Stimulated activated naive CD4-positive, alpha-beta T cell (primary cell): ENCODE measurements around the gene GFRA1.

Experiments
- DNase-seq, 6 experiments: peaks; one replicate each; lab custom pipeline; 2025; lab: John Stamatoyannopoulos, UW

Gene GFRA1, protein sequence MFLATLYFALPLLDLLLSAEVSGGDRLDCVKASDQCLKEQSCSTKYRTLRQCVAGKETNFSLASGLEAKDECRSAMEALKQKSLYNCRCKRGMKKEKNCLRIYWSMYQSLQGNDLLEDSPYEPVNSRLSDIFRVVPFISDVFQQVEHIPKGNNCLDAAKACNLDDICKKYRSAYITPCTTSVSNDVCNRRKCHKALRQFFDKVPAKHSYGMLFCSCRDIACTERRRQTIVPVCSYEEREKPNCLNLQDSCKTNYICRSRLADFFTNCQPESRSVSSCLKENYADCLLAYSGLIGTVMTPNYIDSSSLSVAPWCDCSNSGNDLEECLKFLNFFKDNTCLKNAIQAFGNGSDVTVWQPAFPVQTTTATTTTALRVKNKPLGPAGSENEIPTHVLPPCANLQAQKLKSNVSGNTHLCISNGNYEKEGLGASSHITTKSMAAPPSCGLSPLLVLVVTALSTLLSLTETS

DNA sequence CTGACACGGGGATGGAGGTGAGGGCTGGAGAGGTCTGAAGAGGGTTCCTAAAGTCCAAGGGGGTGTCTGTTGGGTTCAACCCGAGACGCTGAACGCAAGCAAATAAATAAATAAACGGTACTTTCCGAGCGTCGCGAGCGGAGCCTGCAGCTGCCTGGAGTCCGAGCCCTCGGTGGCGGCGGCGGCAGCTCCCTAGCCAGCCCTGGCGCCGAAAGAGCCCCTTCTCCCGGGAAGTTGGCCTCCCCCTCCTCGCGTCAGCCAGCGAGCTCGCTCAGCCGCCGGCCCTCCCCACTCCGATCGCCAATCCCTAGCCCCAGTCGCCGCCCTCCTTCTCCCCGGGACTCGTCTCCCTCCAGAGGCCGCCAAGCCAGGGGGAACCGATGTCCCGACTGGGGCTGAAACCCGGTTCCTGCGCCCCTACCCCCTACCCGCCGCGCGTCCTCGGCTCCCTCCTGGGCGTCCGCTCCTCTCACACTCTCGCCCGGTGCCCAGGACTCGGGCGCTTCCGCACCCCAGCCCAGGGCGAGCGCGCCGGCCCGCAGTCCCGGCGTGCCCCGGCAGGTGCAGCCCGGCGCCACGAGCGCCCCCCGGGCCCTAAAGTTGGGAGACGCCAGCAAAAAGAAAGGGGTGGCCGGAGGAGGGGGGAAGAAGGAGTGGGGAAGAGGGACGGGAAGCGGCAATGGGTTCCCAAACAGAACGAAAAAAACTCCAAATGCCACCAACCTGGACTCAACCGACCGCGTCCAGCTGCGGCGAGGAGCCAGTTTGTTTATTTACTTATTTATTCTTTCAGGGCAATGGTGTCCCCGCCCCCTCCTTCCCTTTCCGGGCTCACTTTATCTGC lies at the start of gene GFRA1:
Gene GFRA1, minus strand, starts transcription at position 767 of the 844 bp plus-strand sequence. CDS start 1,177 bp downstream, outside the sequence.
- DNase-seq: no peak

DNA sequence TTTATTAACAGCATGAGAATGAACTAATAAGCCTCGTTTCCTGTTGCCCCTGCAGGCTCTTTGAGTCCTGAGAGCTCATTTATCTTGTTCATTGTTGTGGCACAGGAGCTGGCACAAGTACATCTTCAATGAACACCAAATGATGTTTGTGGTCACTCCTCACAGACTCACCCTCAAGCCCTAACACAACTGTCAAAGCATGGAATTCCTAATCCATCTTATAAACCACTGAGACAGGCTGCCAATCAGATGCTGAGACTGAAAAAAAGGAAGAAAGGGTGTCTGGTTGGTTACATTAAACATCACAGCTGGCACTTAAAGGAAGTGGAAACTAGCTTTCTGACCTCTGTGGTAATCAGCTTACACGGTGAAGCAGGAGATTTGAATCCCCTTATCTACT lies 43.5 kb upstream of the GFRA1 start:
- DNase-seq: no peak

DNA sequence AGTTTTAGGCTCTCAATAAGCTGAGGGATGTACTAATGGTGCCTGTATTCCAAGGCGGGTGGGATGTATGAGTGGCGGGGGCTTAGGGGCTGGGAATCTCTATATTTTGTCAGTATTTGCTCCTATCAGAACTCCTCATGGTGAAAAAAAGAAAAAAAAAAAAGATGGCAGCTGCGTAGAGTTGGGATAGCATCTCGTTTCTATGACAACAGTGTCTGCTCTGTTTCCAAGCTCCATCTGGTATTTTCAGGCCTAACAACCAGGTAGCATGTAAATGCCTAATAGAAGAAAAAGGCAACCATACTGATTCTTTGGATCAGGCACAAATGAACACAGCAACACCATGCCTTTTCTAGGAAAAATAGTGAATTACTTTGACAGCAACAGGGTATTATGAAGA lies 39.5 kb upstream of the GFRA1 start:
- DNase-seq: no peak

DNA sequence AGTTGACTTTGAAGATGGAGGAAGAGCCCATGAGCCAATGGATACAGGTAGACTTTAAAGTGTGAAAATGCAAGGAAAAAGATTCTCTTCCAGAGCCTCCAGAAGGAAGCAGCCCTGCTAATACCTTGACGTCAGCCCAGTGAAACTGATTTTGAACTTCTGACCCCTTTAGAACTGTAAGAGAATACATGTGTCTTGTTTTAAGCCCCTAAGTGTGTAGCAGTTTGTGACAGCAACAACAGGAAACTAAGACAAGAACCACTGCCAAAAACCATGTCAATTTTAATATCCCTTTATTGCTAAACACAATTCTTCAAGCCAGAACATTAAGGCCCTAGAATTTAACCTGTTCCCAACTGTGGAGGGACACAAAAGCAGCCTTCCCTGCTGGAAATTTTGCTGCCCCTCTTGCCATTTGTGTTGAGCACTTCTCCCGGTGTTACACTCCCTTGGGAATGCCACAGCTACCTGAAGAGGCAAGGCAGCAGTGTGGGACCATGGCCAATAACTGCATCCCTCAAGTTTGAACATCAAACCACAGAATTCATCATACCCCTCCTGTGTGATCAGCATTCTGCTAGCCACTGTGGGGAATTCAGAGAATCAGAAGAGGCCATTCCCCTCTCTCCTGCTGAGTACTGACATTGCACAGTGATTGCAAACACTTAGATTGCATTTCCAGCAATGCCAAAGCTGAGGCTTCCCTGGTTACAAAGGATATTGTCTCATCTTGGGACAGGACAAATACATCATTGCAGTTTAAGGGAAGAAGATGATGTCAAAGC lies 38.9 kb upstream of the GFRA1 start:
- DNase-seq: no peak

DNA sequence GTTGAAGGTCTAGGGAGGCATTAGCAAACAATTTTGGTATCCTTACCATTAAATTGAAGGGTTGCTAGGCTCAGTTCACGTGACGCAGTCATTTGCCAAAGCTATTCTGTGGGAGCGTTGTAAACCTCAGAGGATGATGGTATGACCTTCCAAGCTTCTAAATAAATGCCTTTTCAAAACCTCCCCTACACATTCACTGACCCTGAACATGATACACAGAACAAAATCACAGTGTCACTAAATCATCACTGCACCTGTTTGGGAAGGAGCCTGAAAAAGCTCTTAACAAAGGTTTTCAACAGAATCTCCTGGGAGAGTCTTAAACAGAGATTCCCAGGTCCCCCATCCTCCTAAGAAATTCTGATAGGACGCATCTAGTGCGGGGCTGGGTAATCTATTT lies 38.0 kb upstream of the GFRA1 start:
- no peak for DNase-seq

DNA sequence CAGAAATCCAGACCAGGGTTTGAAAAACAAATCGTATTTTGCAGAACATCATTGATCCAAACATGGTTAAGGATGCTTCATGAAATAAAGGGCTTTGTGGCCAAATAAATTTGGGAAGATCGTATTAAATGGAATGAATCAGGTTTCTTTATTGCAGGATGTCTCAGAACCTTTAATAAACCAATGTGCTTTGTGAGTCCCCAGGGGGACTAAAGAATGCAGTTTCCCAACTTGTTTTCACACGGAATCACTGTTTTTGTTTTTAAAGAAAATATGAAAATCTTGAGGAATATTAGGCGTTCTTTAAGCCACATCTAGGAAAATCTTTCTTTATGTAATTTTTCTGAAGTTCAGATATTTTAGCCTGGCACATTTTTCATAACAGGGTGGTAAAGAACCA lies 34.4 kb upstream of the GFRA1 start:
- no peak for DNase-seq

DNA sequence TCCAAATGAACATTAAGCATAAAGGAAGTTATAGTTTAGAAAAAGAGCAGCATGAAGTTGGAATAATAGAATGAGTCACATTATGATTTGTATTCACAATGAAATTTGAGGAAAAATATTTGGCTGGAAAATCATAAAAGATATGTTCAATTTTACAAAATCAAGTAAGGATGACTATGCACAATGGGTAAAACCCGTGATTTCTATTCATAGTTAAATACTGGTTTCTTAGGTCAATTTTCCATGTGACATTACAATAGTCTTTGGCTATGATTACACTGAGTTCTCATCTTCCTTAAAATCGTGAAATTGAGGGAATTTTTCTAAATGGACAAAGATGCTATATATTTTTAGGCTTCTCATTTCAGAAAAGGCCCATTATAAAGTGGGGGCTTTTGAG lies 33.8 kb upstream of the GFRA1 start:
- DNase-seq: no peak

DNA sequence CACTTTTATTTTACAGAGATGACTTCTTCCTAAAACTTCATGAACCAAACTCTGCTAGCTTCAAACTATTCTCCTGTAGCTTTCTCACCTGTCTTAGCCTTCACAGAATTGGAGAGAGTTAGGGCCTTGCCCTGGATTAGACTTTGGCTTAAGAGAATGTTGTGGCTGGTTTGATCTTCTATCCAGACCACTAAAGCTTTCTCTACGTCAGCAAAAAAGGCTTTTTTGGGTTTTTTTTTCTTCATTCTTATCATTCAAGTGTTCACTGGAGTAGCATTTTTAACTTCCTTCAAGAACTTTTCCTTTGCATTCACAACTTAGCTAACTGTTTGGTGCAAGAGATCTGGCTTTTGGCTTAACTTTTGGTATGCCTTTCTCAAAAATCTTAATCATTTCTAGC lies 31.9 kb upstream of the GFRA1 start:
- no peak for DNase-seq

DNA sequence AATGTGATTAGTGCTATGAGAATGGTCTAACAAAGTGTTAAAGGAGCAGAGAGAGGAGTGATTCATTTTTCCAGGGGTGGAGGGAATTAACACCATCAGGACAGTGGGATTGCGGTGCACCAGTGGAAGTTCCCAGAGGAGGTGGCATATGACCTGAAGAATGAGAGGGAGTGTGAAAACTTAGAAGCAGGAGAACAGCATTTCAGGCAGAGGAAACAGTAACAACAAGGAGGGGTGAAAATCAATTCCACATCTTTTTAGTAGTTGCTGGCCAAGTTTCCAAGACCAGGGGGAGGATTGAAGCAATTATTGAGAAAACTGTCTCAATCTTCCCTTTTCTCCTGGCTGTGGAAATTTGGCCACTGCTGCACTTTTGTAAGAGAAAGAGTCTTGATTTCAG lies 27.5 kb upstream of the GFRA1 start:
- no peak for DNase-seq

DNA sequence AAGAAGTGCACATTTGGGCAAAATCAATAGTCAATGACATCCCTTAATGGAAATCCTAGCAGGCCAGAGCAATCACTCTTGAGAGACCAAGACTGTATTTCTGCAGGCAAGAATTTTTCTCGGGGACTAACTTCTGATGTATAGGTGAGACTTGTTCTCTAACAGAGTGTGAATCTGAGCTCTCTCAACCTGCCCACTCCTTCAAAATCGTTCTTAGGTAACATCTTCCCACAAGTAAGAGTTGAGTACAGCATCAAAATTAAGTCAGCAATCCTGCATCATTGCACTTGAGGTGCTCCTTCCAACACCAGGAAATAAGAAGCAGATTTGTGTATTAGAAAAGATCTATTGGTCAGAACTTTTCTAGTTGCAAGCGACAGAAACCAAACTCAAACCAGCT lies 25.6 kb upstream of the GFRA1 start:
- DNase-seq: no peak

DNA sequence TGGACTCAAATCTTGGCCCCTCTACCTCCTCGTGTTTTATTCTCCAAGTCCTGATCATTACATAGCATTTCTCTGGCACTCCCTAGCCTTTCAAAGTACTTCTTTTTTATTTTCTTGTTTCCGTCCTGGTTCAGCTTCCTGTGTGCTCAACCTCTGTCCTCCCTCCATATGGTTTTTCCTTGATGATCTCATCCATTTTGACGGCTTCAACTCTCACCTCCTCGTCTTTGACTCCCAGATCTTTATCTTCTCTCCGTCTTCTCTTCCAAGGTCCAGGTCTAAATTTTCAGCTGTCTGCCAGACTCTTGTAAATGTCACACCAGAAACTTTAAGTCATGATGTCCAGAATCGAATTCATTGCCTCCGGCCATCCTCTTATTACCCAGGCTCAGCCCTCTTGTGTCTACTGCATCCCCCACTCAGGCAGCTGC lies 23.3 kb upstream of the GFRA1 start:
- no peak for DNase-seq

DNA sequence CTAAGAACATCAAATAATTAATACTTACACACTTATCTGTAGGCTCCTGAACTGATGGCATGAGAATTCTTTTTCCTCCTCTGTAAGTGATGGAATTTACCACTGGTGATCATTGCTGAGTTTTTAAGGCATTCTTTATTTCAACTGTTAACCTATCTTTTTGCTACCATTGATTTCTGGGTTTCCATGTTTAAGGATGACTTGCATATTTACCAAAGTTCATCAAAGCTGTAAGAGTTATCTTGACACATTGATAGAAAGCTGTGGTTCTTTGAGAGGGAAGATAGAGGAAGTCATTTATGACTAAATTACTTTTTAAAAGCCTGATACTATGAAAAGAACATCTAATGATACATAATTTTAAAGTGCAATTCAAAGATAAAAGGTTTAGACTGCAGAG lies 19.5 kb upstream of the GFRA1 start:
- DNase-seq: no peak

DNA sequence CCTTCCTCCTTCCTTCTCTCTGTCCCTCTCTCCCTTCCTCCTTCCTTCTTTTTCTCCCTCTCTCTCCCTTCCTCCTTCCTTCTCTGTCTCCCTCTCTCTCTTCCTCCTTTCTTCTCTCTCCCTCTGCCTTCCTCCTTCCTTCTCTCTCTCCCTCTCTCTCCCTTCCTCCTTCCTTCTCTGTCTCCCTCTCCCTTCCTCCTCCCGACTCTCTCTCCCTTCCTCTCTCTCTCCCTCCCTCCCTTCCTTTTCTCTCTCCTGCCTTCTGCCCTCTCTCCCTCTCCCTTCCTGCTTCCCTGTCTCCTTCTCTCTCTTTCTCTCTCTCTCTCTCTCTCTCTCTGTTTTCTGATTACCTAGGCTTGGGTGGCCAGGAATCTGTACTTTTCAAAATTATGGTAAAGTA lies 16.6 kb upstream of the GFRA1 start:
- DNase-seq: no peak

DNA sequence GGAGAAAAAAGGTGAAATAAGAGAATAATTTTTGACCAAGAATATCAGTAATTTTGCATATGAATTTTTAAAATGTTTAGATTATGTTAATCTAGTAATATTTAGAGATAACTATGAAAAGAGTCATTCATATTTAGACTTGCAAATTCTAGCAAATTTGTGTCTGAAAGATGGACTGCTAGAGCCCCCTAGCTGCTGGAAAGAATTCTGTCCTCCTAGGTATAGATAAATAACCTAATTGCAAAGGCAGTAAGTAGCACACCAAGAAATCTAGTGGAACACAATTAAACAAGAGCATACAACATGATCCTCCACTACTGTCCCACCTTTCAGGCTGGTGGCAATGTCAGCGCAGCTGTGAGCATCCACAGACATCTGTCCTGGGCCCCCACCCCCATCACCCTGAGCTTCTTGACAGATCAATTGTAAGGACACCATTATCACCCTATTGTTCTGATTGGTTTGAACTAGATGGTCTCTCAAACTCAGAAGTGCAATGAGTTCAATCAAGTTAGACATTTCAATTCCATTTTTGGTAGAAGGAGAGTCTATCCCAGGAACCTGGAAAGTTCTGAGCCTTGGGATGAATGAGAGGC lies 15.0 kb upstream of the GFRA1 start:
- DNase-seq: no peak

DNA sequence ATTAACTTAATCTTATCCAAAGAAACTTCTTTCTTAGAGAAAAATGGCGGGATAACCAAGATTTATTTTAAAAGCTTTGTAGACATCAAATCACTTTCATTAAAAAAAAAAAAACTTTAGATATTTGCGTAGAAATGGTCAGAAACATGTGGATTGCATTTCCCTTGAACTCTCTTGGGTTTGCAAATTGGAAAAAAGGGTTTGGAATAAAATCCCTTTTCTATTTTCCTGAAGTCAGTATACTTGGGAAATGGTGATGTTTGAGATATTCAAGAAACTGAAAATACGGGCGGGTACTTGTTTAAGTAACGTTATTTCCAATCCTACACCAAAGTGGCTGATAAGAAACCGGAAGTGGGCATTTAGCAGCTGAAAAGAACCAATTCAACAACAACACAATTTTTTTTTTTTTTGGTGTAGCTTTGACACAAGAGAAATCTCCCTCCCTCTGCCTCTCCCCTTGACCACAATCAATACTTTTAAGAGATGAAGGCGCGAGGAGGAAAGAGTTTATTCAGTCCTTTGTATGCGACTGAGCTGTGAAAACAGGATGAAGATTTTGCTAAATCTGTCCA lies 13.7 kb upstream of the GFRA1 start:
- no peak for DNase-seq

DNA sequence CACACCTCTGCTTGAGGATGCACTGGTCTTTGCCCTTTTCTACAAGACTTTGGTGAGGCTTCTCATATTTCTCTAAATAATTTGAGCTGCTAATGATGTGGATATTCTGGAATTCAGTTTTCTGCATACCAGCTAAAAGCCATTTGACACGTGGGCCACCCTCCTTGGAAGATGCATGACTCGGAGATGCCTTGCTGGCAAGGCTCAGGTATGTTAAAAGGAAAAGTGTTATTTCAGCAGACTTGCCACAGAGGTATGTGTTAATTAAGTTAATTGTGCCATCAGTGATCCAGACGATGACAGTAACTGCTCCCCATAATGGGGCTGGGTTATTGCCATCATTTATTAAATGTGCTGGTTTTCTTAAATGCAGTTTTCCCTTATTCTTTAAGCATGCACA lies 8.8 kb upstream of the GFRA1 start:
- DNase-seq: no peak

DNA sequence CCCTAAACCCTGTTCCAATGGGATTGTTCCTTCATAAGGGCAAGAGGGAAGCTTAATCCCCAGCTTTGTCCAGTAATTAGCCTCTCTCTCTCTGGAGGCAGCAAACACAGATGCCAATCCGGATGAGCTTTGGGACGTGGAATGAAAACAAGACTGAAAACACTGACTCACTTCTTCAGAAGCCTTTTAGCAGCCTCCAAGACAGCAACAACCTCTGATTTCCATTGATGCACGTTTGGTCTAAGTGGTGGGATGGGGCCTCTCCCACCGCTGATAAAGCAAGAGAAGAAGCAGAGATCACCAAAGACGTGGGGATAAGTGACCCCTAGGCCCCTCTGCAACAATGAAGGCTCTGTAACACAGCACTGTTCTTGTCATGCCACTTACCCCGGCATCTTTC lies 5.8 kb upstream of the GFRA1 start:
- DNase-seq: no peak

DNA sequence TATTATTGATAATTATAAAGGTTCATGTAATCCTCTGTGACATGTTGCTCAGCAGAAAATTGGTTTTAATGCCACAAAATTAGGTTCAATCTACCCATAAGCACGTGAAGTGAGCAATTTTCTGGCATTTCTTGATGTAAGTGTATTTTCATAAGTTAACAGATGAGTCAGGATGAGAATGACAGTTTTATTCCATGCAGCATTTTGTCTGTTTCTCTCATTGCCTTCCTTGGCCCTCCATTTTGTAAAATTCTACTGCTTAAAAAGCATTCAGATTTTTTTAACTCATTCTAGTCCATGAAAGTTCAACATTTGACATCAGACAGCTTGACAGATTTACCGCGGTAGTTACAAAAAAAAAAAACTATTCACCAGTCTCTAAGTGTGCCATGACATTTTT lies 4.0 kb upstream of the GFRA1 start:
- DNase-seq: no peak

DNA sequence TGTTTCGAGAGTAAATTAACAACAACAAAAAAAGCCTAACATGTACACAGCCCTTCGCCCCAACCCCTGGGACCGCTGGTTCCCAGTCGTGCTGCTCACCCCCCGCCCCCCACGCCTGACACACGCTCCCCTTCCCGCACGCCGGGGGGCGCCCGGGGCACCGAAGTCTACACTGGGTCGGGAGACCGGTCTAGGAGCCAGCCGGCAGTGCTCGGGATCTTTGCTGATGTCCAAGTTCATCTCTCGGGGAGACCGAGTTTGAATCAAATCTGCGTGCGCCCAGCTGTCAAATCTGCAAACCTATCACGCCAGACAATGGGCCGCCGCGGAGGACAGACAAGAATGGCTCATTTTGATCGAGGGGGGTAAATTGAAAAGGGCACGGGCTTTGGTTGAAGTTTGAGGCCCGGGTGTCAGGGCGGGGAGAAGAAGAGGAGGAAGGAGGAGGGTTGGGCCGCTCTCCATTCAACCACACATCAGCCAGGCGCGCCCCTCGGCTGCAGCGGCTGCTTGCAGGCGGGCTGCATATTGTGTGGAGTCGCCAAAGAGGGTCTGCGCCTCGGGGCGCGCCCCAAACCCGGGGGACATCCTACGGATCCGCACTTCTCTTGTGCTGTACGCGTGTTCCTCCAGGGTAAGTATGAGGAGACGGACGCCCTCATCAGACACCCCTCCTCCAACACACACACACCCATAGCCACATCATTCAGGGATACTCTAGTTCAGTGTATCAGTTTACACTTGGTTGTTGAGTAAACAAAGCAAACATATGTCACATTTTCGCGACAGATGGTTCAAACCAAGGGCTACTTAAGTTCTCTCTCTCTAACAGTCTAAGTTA lies 1.3 kb upstream of the GFRA1 start:
- DNase-seq: no peak

DNA sequence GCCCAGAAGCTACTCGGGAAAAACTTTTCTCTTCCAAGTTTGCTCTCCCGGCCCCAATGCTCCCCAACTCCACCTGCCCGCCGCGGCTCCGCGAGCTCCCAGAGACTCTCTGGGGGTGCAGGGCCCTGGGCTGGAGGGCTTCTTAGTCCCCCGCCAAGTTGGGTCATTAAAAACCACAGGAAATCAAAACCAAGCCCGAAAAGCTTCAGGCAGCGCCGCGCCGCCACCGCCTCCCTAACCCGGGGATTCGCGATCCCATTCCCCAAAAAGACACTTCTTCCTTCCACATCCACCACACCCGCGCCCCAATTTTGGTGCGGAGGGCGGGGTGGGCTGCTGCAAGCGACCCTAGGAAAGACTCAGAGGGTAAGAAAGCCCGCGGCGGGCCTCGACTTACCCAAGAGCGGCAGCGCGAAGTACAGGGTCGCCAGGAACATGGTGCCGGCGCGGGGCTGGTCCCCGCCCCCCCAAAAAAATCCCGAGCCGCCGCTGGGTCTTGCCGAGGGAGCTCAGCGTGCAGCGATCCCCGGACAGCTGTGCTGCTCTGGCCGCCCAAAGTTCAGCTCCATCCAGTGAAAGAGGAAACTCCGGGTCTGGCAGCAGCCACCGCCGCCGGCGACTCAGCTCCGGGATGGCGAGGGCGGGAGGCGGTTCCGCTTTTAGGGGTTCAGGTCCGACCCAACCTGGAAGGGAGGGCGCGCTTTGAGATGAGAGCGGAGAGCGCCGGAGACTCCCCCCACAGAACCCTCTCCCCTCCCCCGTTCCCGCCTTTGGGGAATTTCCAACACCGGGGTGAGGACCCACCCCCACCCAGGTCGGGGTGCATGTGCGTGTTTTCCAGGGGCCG lies 1.2 kb downstream of the GFRA1 start:
- no peak for DNase-seq
